NCI-H2029 treated with DMSO at 0.1 percent for 48 hours (cell line): ENCODE data around the gene MEGF9.
"Not testable (repeated sequence)": the region's sequence is repeated elsewhere in the genome, so short reads cannot be mapped to it uniquely, and the experiment has no call there.

Experiments
- DNase-seq: peaks from one replicate; lab custom pipeline; 2025; lab: John Stamatoyannopoulos, UW

Gene MEGF9

GRCh38 chr9:120571443-120572257 lies 142.6 kb downstream of the MEGF9 start:
- peak; percentile 22 for DNase-seq

- DNase-seq, result no peak
Measured at GRCh38 chr9:120570296-120570695, 144.0 kb downstream of the MEGF9 start.

- DNase-seq, result no peak
Measured at GRCh38 chr9:120569556-120569955, 144.7 kb downstream of the MEGF9 start.

- DNase-seq, result no peak
Measured at GRCh38 chr9:120568816-120569215, 145.5 kb downstream of the MEGF9 start.

- DNase-seq, result no peak
Measured at GRCh38 chr9:120567874-120568273, 146.4 kb downstream of the MEGF9 start.

- no peak for DNase-seq
Measured at GRCh38 chr9:120567081-120567480, 147.2 kb downstream of the MEGF9 start.

- no peak for DNase-seq
Measured at GRCh38 chr9:120564589-120564988, 149.7 kb downstream of the MEGF9 start.

GRCh38 chr9:120562861-120563443 lies 151.3 kb downstream of the MEGF9 start:
- DNase-seq, result no peak

GRCh38 chr9:120561709-120562108 lies 152.6 kb downstream of the MEGF9 start:
- DNase-seq, result no peak

GRCh38 chr9:120559546-120559945 lies 154.7 kb downstream of the MEGF9 start:
- no peak for DNase-seq

GRCh38 chr9:120558454-120558853 lies 155.8 kb downstream of the MEGF9 start:
- DNase-seq, result no peak

GRCh38 chr9:120557205-120557604 lies 157.1 kb downstream of the MEGF9 start:
- DNase-seq, result no peak

GRCh38 chr9:120556775-120557174 lies 157.5 kb downstream of the MEGF9 start:
- no peak for DNase-seq

- DNase-seq, result no peak
Measured at GRCh38 chr9:120555839-120556238, 158.4 kb downstream of the MEGF9 start.

GRCh38 chr9:120552210-120552704 lies 162.0 kb downstream of the MEGF9 start:
- not testable (repeated sequence) for DNase-seq
